Stimulated activated CD4-positive, alpha-beta T cell treated with anti-CD3 and anti-CD28 coated beads, Interleukin-1b, Interleukin-23, amount 100 ng/mL, for 1 hour (primary cell): ENCODE results near the gene SARDH.

ENCODE experiments used
- DNase-seq, 2 donors: peaks; one replicate each; pipeline ENCODE4 v3.0.0-alpha.2; 2020; ENCODE audit warnings: low read depth in 2 of 2

SARDH gene

GRCh38 chr9:133647148-133647547 lies 91.0 kb downstream of the SARDH start:
- DNase-seq: no peak

GRCh38 chr9:133645021-133645765 lies 93.0 kb downstream of the SARDH start:
- no peak for DNase-seq

GRCh38 chr9:133643978-133644760 lies 94.0 kb downstream of the SARDH start:
- DNase-seq: no peak

GRCh38 chr9:133643362-133643755 lies 94.8 kb downstream of the SARDH start:
- no peak for DNase-seq

- no peak for DNase-seq
These were observed 95.3 kb downstream of the SARDH start for GRCh38 chr9:133642708-133643361.

- no peak for DNase-seq
These were observed 96.1 kb downstream of the SARDH start for GRCh38 chr9:133641861-133642595.

GRCh38 chr9:133641396-133641655 lies 96.8 kb downstream of the SARDH start:
- DNase-seq: no peak

- no peak for DNase-seq
These were observed 97.4 kb downstream of the SARDH start for GRCh38 chr9:133640580-133641395.

- DNase-seq: no peak
These were observed 98.0 kb downstream of the SARDH start for GRCh38 chr9:133640160-133640559.

- no peak for DNase-seq
These were observed 98.5 kb downstream of the SARDH start for GRCh38 chr9:133639613-133640012.

GRCh38 chr9:133638711-133639110 lies 99.4 kb downstream of the SARDH start:
- DNase-seq: no peak

GRCh38 chr9:133638076-133638475 lies 100.1 kb downstream of the SARDH start:
- DNase-seq: no peak

- DNase-seq: no peak
These were observed 100.6 kb downstream of the SARDH start for GRCh38 chr9:133637451-133638055.

- no peak for DNase-seq
These were observed 101.2 kb downstream of the SARDH start for GRCh38 chr9:133636902-133637301.

GRCh38 chr9:133635533-133636531 lies 102.3 kb downstream of the SARDH start, which contains the start of gene DBH:
TSS of gene DBH (plus strand) at chr9:133636363. CDS start at chr9:133636372, 9 bp downstream.
- DNase-seq: no peak

GRCh38 chr9:133635098-133635497 lies 103.1 kb downstream of the SARDH start:
- DNase-seq: no peak

GRCh38 chr9:133634081-133634691 lies 104.0 kb downstream of the SARDH start:
- no peak for DNase-seq

GRCh38 chr9:133633681-133634080 lies 104.5 kb downstream of the SARDH start:
- DNase-seq: no peak
